Stomach (tissue), 4 donors: ENCODE data around the gene ERMARD.

Experiments
- EP300 ChIP-seq: sonication (generic); formaldehyde crosslinking; IDR thresholded peaks from one replicate; pipeline ENCODE4 v1.6.1; 2017; ENCODE audit warnings: antibody characterized with exemption
- POLR2AphosphoS5 ChIP-seq, 3 donors: sonication (generic); formaldehyde crosslinking; IDR thresholded peaks; one replicate each; pipeline ENCODE4 v1.6.1; 2016; ENCODE audit warnings: antibody characterized with exemption in 3 of 3
- TF ChIP-seq, protein P1 (sequence below), 7 experiments: fragments of 450-650 bp in 4 of 7; fragments of 200-600 bp in 3 of 7; sonication (generic) in 3 of 7; IDR thresholded peaks; one replicate each; pipeline ENCODE4 v1.5.1; 2016 to 2019; ENCODE audit warnings: antibody characterized with exemption in 7 of 7, control low read depth in 2 of 7, mild to moderate bottlenecking in 1 of 7

DNA sequence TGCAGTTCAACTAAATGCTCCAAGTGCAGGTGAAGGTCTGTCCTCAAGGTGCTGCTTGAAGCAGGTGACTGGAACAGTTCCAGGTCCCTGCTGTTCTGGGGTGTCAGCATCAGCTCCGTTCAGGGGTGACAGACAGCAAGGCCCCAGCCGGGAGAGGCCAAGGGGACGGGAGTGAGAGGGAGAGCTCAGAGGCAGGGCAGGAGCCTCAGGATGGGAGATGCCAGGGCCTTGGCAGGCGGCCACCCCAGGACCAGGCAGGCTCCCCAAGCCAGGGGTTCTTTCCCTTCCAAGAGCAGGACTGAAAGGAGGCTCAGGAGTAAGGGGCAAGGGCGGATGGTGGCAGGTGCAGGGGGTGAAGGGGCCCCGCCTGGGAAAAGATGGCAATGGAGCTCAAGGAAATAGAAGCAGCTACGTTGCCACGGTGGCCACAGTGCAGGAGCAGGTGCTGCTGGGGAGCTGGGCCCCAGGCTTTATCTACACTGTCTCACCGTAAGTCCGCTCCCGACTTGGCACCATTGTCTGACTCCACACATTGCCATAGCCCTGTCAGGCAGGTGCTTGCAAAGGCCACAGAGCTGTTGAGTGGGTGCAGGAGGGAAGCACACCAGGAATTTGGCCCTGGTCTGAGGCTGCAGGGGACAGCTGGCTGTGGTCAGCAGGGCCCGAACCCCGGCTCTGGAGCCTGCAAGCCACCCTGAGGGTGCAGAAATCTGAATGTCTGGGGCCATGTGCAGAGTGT lies 43.1 kb downstream of the ERMARD start:
- TF ChIP-seq, protein P1, sequence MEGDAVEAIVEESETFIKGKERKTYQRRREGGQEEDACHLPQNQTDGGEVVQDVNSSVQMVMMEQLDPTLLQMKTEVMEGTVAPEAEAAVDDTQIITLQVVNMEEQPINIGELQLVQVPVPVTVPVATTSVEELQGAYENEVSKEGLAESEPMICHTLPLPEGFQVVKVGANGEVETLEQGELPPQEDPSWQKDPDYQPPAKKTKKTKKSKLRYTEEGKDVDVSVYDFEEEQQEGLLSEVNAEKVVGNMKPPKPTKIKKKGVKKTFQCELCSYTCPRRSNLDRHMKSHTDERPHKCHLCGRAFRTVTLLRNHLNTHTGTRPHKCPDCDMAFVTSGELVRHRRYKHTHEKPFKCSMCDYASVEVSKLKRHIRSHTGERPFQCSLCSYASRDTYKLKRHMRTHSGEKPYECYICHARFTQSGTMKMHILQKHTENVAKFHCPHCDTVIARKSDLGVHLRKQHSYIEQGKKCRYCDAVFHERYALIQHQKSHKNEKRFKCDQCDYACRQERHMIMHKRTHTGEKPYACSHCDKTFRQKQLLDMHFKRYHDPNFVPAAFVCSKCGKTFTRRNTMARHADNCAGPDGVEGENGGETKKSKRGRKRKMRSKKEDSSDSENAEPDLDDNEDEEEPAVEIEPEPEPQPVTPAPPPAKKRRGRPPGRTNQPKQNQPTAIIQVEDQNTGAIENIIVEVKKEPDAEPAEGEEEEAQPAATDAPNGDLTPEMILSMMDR (IDR thresholded peaks at IDR 0.05), result no peak
- TF ChIP-seq EP300 (no peak), POLR2AphosphoS5 (IDR thresholded peaks at IDR 0.05) (no peak)
